ENCODE data around the gene ADAM22.

The ADAM22 gene

GRCh38 chr7:88009651-88010050 lies 75.6 kb downstream of the ADAM22 start:
- no peaks in the 10 kb centered on the region for H3K36me3 ChIP-seq (ENCODE audit: insufficient read depth, low read length)
- no peak overlapping the region for H3K27ac ChIP-seq (ENCODE audit: low read depth, low read length)
- H3K9ac ChIP-seq (ENCODE audit: low read length) = no peak overlapping the region
- no peak overlapping the region for H3K4me3 ChIP-seq (ENCODE audit: low read depth in 1 of 2, low read length in 2 of 2)
- no peaks in the 10 kb centered on the region for H3K9me3 ChIP-seq (ENCODE audit: low read length)
- no peaks in the 10 kb centered on the region for H3K27me3 ChIP-seq (ENCODE audit: control insufficient read depth in 1 of 2, insufficient read depth in 2 of 2, low read length in 2 of 2)
- no peaks in the 10 kb centered on the region for H3K4me1 ChIP-seq (ENCODE audit: insufficient read depth, low read length)

GRCh38 chr7:88012086-88012485 lies 78.0 kb downstream of the ADAM22 start:
- Histone ChIP-seq H3K36me3 (ENCODE audit: insufficient read depth, low read length) (no peaks in the 10 kb centered on the region), H3K4me1 (ENCODE audit: insufficient read depth, low read length) (no peaks in the 10 kb centered on the region), H3K27ac (ENCODE audit: low read depth, low read length) (no peak overlapping the region), H3K9me3 (ENCODE audit: low read length) (no peaks in the 10 kb centered on the region), H3K4me3 (ENCODE audit: low read depth in 1 of 2, low read length in 2 of 2) (no peak overlapping the region), H3K27me3 (ENCODE audit: control insufficient read depth in 1 of 2, insufficient read depth in 2 of 2, low read length in 2 of 2) (no peaks in the 10 kb centered on the region), H3K9ac (ENCODE audit: low read length) (no peak overlapping the region)

DNA sequence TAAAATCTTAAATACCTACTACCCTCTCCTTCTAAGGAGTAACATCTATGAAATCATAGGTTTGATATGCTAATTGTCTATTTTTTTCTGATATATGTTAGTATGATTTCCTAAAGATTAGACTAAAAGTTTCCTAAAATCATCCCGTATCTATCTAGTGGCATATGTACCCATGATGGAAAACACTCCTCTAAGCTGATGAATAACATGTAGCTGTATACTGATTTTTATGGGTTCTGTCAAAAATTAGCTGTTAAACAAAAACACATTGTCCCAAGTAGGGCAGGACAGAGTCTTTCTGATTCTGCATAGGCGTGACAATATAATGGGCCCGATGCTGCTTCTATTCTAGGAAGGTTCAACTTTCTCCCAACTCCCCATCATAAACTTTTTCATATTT lies 79.9 kb downstream of the ADAM22 start:
- H3K4me3 ChIP-seq (ENCODE audit: low read depth in 1 of 2, low read length in 2 of 2) = no peak overlapping the region
- H3K9me3 ChIP-seq (ENCODE audit: low read length) = no peaks in the 10 kb centered on the region
- no peak overlapping the region for H3K27ac ChIP-seq (ENCODE audit: low read depth, low read length)
- H3K36me3 ChIP-seq (ENCODE audit: insufficient read depth, low read length) = no peaks in the 10 kb centered on the region
- no peaks in the 10 kb centered on the region for H3K27me3 ChIP-seq (ENCODE audit: control insufficient read depth in 1 of 2, insufficient read depth in 2 of 2, low read length in 2 of 2)
- no peaks in the 10 kb centered on the region for H3K4me1 ChIP-seq (ENCODE audit: insufficient read depth, low read length)
- no peak overlapping the region for H3K9ac ChIP-seq (ENCODE audit: low read length)

GRCh38 chr7:88014581-88014980 lies 80.5 kb downstream of the ADAM22 start:
- Histone ChIP-seq H3K27ac (ENCODE audit: low read depth, low read length) (no peak overlapping the region), H3K9me3 (ENCODE audit: low read length) (no peaks in the 10 kb centered on the region), H3K4me1 (ENCODE audit: insufficient read depth, low read length) (no peaks in the 10 kb centered on the region), H3K9ac (ENCODE audit: low read length) (no peak overlapping the region), H3K4me3 (ENCODE audit: low read depth in 1 of 2, low read length in 2 of 2) (no peak overlapping the region), H3K36me3 (ENCODE audit: insufficient read depth, low read length) (no peaks in the 10 kb centered on the region), H3K27me3 (ENCODE audit: control insufficient read depth in 1 of 2, insufficient read depth in 2 of 2, low read length in 2 of 2) (no peaks in the 10 kb centered on the region)

DNA sequence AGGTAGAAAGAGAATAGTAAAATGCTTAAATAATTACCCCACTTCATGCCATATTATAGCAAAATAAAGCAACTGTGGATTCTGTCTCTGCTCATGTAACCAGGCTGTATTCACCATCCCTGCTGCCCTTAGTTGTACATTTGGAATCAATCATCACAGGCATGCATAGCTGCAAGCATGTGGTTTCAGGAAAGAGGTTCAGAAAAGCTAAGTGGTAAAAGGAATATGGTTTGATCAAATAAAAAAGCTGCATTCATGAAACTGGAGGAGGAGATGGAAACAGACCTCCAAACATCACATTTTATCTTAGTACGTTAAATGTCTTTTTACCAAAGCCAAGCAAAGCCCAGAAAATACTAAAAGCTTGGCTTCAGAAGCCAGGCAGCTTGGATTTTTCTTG lies 81.3 kb downstream of the ADAM22 start:
- no peaks in the 10 kb centered on the region for H3K4me1 ChIP-seq (ENCODE audit: insufficient read depth, low read length)
- H3K4me3 ChIP-seq (ENCODE audit: low read depth in 1 of 2, low read length in 2 of 2) = no peak overlapping the region
- no peaks in the 10 kb centered on the region for H3K36me3 ChIP-seq (ENCODE audit: insufficient read depth, low read length)
- H3K27me3 ChIP-seq (ENCODE audit: control insufficient read depth in 1 of 2, insufficient read depth in 2 of 2, low read length in 2 of 2) = no peaks in the 10 kb centered on the region
- H3K27ac ChIP-seq (ENCODE audit: low read depth, low read length) = no peak overlapping the region
- H3K9ac ChIP-seq (ENCODE audit: low read length) = no peak overlapping the region
- no peaks in the 10 kb centered on the region for H3K9me3 ChIP-seq (ENCODE audit: low read length)

DNA sequence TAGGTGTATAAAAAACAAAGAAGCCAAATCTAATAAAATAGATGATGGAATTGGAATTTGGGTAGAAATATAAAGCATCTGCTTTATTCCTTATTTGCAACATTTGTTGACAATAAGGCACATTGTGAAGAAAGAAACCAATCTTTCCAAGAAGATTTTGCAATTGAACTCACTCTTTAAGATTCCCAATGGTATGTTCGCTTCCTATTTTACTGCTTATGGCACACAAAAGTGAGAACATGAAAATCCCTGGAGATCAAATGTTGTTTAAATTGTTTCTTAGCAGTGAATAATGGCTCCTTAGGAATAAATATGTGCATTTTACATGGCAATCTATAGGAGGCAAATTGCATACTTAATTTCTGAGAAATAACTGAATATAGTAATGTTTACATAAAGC lies 84.5 kb downstream of the ADAM22 start:
- no peaks in the 10 kb centered on the region for H3K36me3 ChIP-seq (ENCODE audit: insufficient read depth, low read length)
- no peak overlapping the region for H3K4me3 ChIP-seq (ENCODE audit: low read depth in 1 of 2, low read length in 2 of 2)
- H3K27me3 ChIP-seq (ENCODE audit: control insufficient read depth in 1 of 2, insufficient read depth in 2 of 2, low read length in 2 of 2) = no peaks in the 10 kb centered on the region
- H3K4me1 ChIP-seq (ENCODE audit: insufficient read depth, low read length) = no peaks in the 10 kb centered on the region
- H3K9me3 ChIP-seq (ENCODE audit: low read length) = no peaks in the 10 kb centered on the region
- H3K27ac ChIP-seq (ENCODE audit: low read depth, low read length) = no peak overlapping the region
- no peak overlapping the region for H3K9ac ChIP-seq (ENCODE audit: low read length)

GRCh38 chr7:88020953-88021665 lies 87.1 kb downstream of the ADAM22 start:
- Histone ChIP-seq H3K27me3 (ENCODE audit: control insufficient read depth in 1 of 2, insufficient read depth in 2 of 2, low read length in 2 of 2) (no peaks in the 10 kb centered on the region), H3K9ac (ENCODE audit: low read length) (no peak overlapping the region), H3K36me3 (ENCODE audit: insufficient read depth, low read length) (no peaks in the 10 kb centered on the region), H3K9me3 (ENCODE audit: low read length) (no peaks in the 10 kb centered on the region), H3K27ac (ENCODE audit: low read depth, low read length) (no peak overlapping the region), H3K4me3 (ENCODE audit: low read depth in 1 of 2, low read length in 2 of 2) (no peak overlapping the region), H3K4me1 (ENCODE audit: insufficient read depth, low read length) (no peaks in the 10 kb centered on the region)

- no peaks in the 10 kb centered on the region for H3K27me3 ChIP-seq (ENCODE audit: control insufficient read depth in 1 of 2, insufficient read depth in 2 of 2, low read length in 2 of 2)
These were observed 93.7 kb downstream of the ADAM22 start for GRCh38 chr7:88027724-88028123.

GRCh38 chr7:88034083-88034695 lies 100.1 kb downstream of the ADAM22 start:
- no peak overlapping the region for H3K4me3 ChIP-seq (ENCODE audit: low read depth in 1 of 2, low read length in 2 of 2)
- no peaks in the 10 kb centered on the region for H3K36me3 ChIP-seq (ENCODE audit: insufficient read depth, low read length)
- no peak overlapping the region for H3K9ac ChIP-seq (ENCODE audit: low read length)
- H3K27ac ChIP-seq (ENCODE audit: low read depth, low read length) = no peak overlapping the region
- H3K4me1 ChIP-seq (ENCODE audit: insufficient read depth, low read length) = no peaks in the 10 kb centered on the region
- no peaks in the 10 kb centered on the region for H3K27me3 ChIP-seq (ENCODE audit: control insufficient read depth in 1 of 2, insufficient read depth in 2 of 2, low read length in 2 of 2)
- H3K9me3 ChIP-seq (ENCODE audit: low read length) = no peaks in the 10 kb centered on the region

More at GRCh38 chr7:88027724-88028123, 93.7 kb downstream of the ADAM22 start:
- Histone ChIP-seq H3K27ac (ENCODE audit: low read depth, low read length) (no peak overlapping the region), H3K36me3 (ENCODE audit: insufficient read depth, low read length) (no peaks in the 10 kb centered on the region), H3K9me3 (ENCODE audit: low read length) (no peaks in the 10 kb centered on the region), H3K4me1 (ENCODE audit: insufficient read depth, low read length) (no peaks in the 10 kb centered on the region), H3K4me3 (ENCODE audit: low read depth in 1 of 2, low read length in 2 of 2) (no peak overlapping the region), H3K9ac (ENCODE audit: low read length) (no peak overlapping the region)

GRCh38 chr7:88037050-88037449 lies 103.0 kb downstream of the ADAM22 start:
- no peak overlapping the region for H3K27ac ChIP-seq (ENCODE audit: low read depth, low read length)
- no peaks in the 10 kb centered on the region for H3K4me1 ChIP-seq (ENCODE audit: insufficient read depth, low read length)
- H3K27me3 ChIP-seq (ENCODE audit: control insufficient read depth in 1 of 2, insufficient read depth in 2 of 2, low read length in 2 of 2) = no peaks in the 10 kb centered on the region
- no peak overlapping the region for H3K9ac ChIP-seq (ENCODE audit: low read length)
- H3K9me3 ChIP-seq (ENCODE audit: low read length) = no peaks in the 10 kb centered on the region
- H3K4me3 ChIP-seq (ENCODE audit: low read depth in 1 of 2, low read length in 2 of 2) = no peak overlapping the region
- H3K36me3 ChIP-seq (ENCODE audit: insufficient read depth, low read length) = no peaks in the 10 kb centered on the region

DNA sequence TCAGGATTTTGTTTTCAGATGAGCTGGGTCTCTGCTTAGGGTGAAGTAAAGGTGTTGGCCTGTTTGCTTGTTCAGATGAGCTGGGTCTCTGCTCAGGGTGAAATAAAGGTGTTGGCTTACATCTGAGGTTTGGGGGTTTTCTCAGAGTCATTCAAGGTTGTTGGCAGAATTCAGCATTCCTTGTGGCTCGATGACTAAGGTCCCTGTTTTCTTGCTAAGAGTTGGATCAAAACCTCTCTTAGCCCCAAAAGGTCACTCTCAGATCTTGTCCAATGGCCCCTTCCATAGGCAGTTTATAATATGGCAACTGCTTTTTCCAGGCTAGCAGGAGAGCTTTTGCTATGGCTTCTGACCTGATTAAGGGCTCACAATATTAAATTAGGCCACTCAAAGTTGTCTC lies 106.6 kb downstream of the ADAM22 start:
- no peaks in the 10 kb centered on the region for H3K36me3 ChIP-seq (ENCODE audit: insufficient read depth, low read length)
- no peak overlapping the region for H3K4me3 ChIP-seq (ENCODE audit: low read depth in 1 of 2, low read length in 2 of 2)
- peaks cover 2% of the 10 kb centered on the region for H3K4me1 ChIP-seq (ENCODE audit: insufficient read depth, low read length)
- H3K27me3 ChIP-seq (ENCODE audit: control insufficient read depth in 1 of 2, insufficient read depth in 2 of 2, low read length in 2 of 2) = no peaks in the 10 kb centered on the region
- H3K9ac ChIP-seq (ENCODE audit: low read length) = no peak overlapping the region
- H3K9me3 ChIP-seq (ENCODE audit: low read length) = no peaks in the 10 kb centered on the region
- no peak overlapping the region for H3K27ac ChIP-seq (ENCODE audit: low read depth, low read length)

DNA sequence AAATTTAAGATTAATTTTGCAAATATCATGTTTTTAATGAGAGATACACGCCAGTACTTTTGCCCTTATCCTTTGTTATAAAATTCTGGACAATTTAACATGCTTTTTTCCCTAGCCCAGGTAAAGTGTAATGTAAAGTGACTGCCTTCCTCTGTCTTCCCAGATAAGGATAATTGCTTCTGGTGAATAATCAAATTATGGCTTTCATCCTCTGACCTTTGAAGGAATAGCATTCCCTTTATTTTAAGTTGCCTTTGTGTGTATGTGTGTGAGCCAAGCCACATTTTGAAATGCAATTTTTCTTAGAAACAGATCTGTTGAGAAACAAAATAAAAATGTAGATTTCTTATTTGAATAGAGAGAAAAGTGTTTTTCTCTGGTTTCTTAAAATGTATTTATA lies 107.5 kb downstream of the ADAM22 start:
- Histone ChIP-seq H3K4me1 (ENCODE audit: insufficient read depth, low read length) (peaks cover 10% of the 10 kb centered on the region), H3K9me3 (ENCODE audit: low read length) (no peaks in the 10 kb centered on the region)

More for the DNA sequence above, 107.5 kb downstream of the ADAM22 start:
- Histone ChIP-seq H3K9ac (ENCODE audit: low read length) (no peak overlapping the region), H3K27me3 (ENCODE audit: control insufficient read depth in 1 of 2, insufficient read depth in 2 of 2, low read length in 2 of 2) (no peaks in the 10 kb centered on the region), H3K27ac (ENCODE audit: low read depth, low read length) (no peak overlapping the region), H3K4me3 (ENCODE audit: low read depth in 1 of 2, low read length in 2 of 2) (no peak overlapping the region), H3K36me3 (ENCODE audit: insufficient read depth, low read length) (no peaks in the 10 kb centered on the region)
